A549 (cell line): ENCODE data around the gene SOX18. TPM values are rescaled to one million over a fixed set of nuclear protein-coding genes. Genes with fewer than 3 reads are reported as not detected.

Experiments used
- ATAC-seq, 2 experiments: fragments of 200-7000 bp in 1 of 2; fragments of >200 bp in 1 of 2; cut with Nextera tagmentation in 1 of 2; cut with Tn5 transposase in 1 of 2; 3 replicates each; pipeline versions ENCODE4 v1.8.0 to v1.9.1; 2018 to 2020; ENCODE audit warnings: mild to moderate bottlenecking in 1 of 2, moderate library complexity in 1 of 2
- CTCF ChIA-PET: fragments of 300-600 bp; sonication (Branson Sonifier 250); formaldehyde crosslinking; extraction: SDS; loops from one replicate; lab custom pipeline; 2021; ENCODE audit warnings: antibody characterized with exemption, inconsistent platforms; lab: Yijun Ruan, JAX
- POLR2A ChIA-PET: fragments of 350-600 bp; formaldehyde crosslinking; extraction: SDS; loops from one replicate; lab custom pipeline; 2021; ENCODE audit warnings: antibody characterized with exemption, inconsistent platforms; lab: Yijun Ruan, JAX
- DNase-seq, 2 experiments: peaks; one replicate each; pipeline versions ENCODE4 v3.0.0 to v3.0.0-alpha.2; 2011 to 2016; ENCODE audit warnings: low read depth in 1 of 2, low spot score in 1 of 2
- FAIRE-seq: peaks from 2 replicates; lab custom pipeline; 2011; peaks lifted over from hg19 to GRCh38; lab: Jason Lieb, UNC
- H3K27ac ChIP-seq, 2 experiments: fragments of >200 bp; sonication (Bioruptor Twin); formaldehyde crosslinking; 3 replicates each; pipeline ENCODE4 v1.5.1; 2016 to 2017
- H3K4me1 ChIP-seq: fragments of >200 bp; sonication (Bioruptor Twin); formaldehyde crosslinking; 3 replicates; pipeline ENCODE4 v1.6.1; 2016
- H3K4me2 ChIP-seq: fragments of >200 bp; sonication (Bioruptor Twin); formaldehyde crosslinking; 3 replicates; pipeline ENCODE4 v1.6.1; 2016
- H3K4me3 ChIP-seq: fragments of >200 bp; sonication (Bioruptor Twin); formaldehyde crosslinking; 3 replicates; pipeline ENCODE4 v1.5.1; 2016
- H3K9me3 ChIP-seq: fragments of >200 bp; sonication (Bioruptor Twin); formaldehyde crosslinking; 3 replicates; pipeline ENCODE4 v1.6.1; 2016
- ATOH8 ChIP-seq: fragments of 250-450 bp; sonication (Bioruptor Pico); IDR thresholded peaks from 2 replicates; pipeline ENCODE4 v1.5.0; 2020; ENCODE audit warnings: low read depth, mild to moderate bottlenecking, moderate library complexity
- CBX2 ChIP-seq: fragments of 200-600 bp; sonication (generic); IDR thresholded peaks from 2 replicates; pipeline ENCODE4 v1.6.1; 2016; ENCODE audit warnings: low read depth, mild to moderate bottlenecking, borderline replicate concordance
- CEBPB ChIP-seq, 2 experiments: fragments of >200 bp in 1 of 2; sonication (Bioruptor Twin) in 1 of 2; formaldehyde crosslinking in 1 of 2; IDR thresholded peaks; 2 replicates each; pipeline ENCODE4 v1.6.1; 2012 to 2016
- E2F6 ChIP-seq: IDR thresholded peaks from 2 replicates; pipeline ENCODE4 v1.6.1; 2012; ENCODE audit warnings: low read depth, borderline replicate concordance
- EP300 ChIP-seq, 2 experiments: fragments of >200 bp; sonication (Bioruptor Twin); formaldehyde crosslinking; IDR thresholded peaks; 2 replicates in 1 of 2; 3 replicates in 1 of 2; pipeline ENCODE4 v1.6.1; 2016 to 2017
- ESRRA ChIP-seq: fragments of 150-350 bp; IDR thresholded peaks from 2 replicates; pipeline ENCODE4 v1.6.1; 2014; ENCODE audit warnings: mild to moderate bottlenecking, low read length, borderline replicate concordance
- GATA3 ChIP-seq: IDR thresholded peaks from 2 replicates; pipeline ENCODE4 v1.6.1; 2012; ENCODE audit warnings: borderline replicate concordance
- MAFK ChIP-seq: fragments of 450-650 bp; IDR thresholded peaks from 2 replicates; pipeline ENCODE4 v1.6.1; 2014; ENCODE audit not compliant: partially characterized antibody
- NPAS2 ChIP-seq: fragments of 250-450 bp; sonication (Bioruptor Pico); IDR thresholded peaks from 2 replicates; pipeline ENCODE4 v1.8.0; 2022; ENCODE audit warnings: mild to moderate bottlenecking, moderate library complexity, borderline replicate concordance
- PBX3 ChIP-seq: IDR thresholded peaks from 2 replicates; pipeline ENCODE4 v1.6.1; 2012
- POLR2AphosphoS2 ChIP-seq: conservative IDR thresholded peaks from 2 replicates; pipeline ENCODE4 v1.6.1; 2012; ENCODE audit warnings: low read length, improper control_type of control experiment, inconsistent platforms
- REST ChIP-seq: fragments of 200-600 bp; sonication (generic); IDR thresholded peaks from 2 replicates; pipeline ENCODE4 v1.6.1; 2016; ENCODE audit warnings: antibody characterized with exemption, mild to moderate bottlenecking, moderate library complexity
- RFX5 ChIP-seq: fragments of 450-650 bp; IDR thresholded peaks from 2 replicates; pipeline ENCODE4 v1.7.1; 2014; ENCODE audit warnings: antibody characterized with exemption, mild to moderate bottlenecking, moderate library complexity
- TP53 ChIP-seq: fragments of 250-450 bp; sonication (Bioruptor Pico); IDR thresholded peaks from 2 replicates; pipeline ENCODE4 v1.5.0; 2021; ENCODE audit warnings: mild to moderate bottlenecking, moderate library complexity
- ZFP36 ChIP-seq: fragments of 450-650 bp; IDR thresholded peaks from 2 replicates; pipeline ENCODE4 v1.6.1; 2014; ENCODE audit warnings: borderline replicate concordance; ENCODE audit not compliant: partially characterized antibody
- WGBS: methylation state at CpG from one replicate; pipeline ENCODE4 v1.1.6; 2017; ENCODE audit errors: missing lambda C conversion rate; 5-methylcytosine and 5-hydroxymethylcytosine counted together
- polyA plus RNA-seq, 4 experiments: library from polyadenylated mRNA; depleted of rRNA in 3 of 4; stranded (reverse); fragments of >200 nt; fragmentation: RNase III in 1 of 4; extraction: RNeasy Plus Mini Kit Qiagen cat#74134 plus additional on column Dnase treatment in 1 of 4; gene quantifications; 2 replicates in 3 of 4; 3 replicates in 1 of 4; pipeline ENCODE4 v1.2.3, GENCODE V29; 2011 to 2017

The SOX18 gene
- polyA plus RNA-seq, 2 of the 4 experiments (the other 2 are of a cell fraction): 0.19 to 1.4 TPM

GRCh38 chr20:64070244-64070993 is 21.0 kb upstream of the SOX18 start:
- WGBS: 84% methylated on average over 23 of the region's 31 CpGs
- FAIRE-seq: no peak

More at GRCh38 chr20:64070244-64070993, 21.0 kb upstream of the SOX18 start:
- no peaks in the 10 kb centered on the region for H3K9me3 ChIP-seq
- no peak overlapping the region for H3K4me2 ChIP-seq
- ATAC-seq: no peak
- POLR2A ChIA-PET: no interaction called here
- peaks cover 18% of the 10 kb centered on the region for H3K4me1 ChIP-seq
- H3K27ac ChIP-seq: no peak overlapping the region
- H3K4me3 ChIP-seq: no peak overlapping the region
- TF ChIP-seq CEBPB (IDR thresholded peaks at IDR 0.05): no peak
- TF ChIP-seq GATA3: no peak
- no peak for TF ChIP-seq PBX3
- TF ChIP-seq CBX2: no peak
- TF ChIP-seq TP53: no peak
- no peak for TF ChIP-seq ZFP36
- no peak for TF ChIP-seq MAFK
- no peak for TF ChIP-seq ATOH8 (CRISPR knock-in tag)
- TF ChIP-seq POLR2AphosphoS2: no peak
- TF ChIP-seq E2F6: no peak
- no peak for TF ChIP-seq NPAS2
- no peak for TF ChIP-seq RFX5
- TF ChIP-seq ESRRA: no peak
- TF ChIP-seq REST: no peak
- no peak for TF ChIP-seq EP300 (IDR thresholded peaks at IDR 0.05)
- TF ChIP-seq, all 56 proteins: peak for 0
- DNase-seq: no peak
- CTCF ChIA-PET: interaction anchor here (0.7 to 3.9 kb wide), 18 partner anchors 9 to 547 kb away, joined by 3 to 34 read pairs (median 4); partner anchors contain the start of genes LKAAEAR1, OPRL1, PRPF6 and RGS19
